Right kidney (tissue), 9 donors: Measurements from ENCODE around the gene ADPRM.
A peak's percentile ranks its signal among the peaks of the same experiment; 100 is the strongest.
"Not testable (repeated sequence)": the region's sequence is repeated elsewhere in the genome, so short reads cannot be mapped to it uniquely, and the experiment has no call there.

ENCODE experiments used
- DNase-seq: peaks from one replicate; pipeline ENCODE4 v3.0.0-alpha.2; 2016
- long read RNA-seq, 8 donors: transcript quantifications; one replicate each; lab custom pipeline, GENCODE V29; 2026

The ADPRM gene, protein sequence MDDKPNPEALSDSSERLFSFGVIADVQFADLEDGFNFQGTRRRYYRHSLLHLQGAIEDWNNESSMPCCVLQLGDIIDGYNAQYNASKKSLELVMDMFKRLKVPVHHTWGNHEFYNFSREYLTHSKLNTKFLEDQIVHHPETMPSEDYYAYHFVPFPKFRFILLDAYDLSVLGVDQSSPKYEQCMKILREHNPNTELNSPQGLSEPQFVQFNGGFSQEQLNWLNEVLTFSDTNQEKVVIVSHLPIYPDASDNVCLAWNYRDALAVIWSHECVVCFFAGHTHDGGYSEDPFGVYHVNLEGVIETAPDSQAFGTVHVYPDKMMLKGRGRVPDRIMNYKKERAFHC
- long read RNA-seq, donor 1, transcript ADPRM-201 (4 exons, 1,209 nt): major isoform, 6 of 10 reads
- long read RNA-seq, donor 1, partial matches to known transcripts: 0 of 10 reads
- long read RNA-seq, donor 1, other reads (novel, unspliced or antisense): 0 of 10 reads
- long read RNA-seq, donor 2: 0 reads
- long read RNA-seq, donor 3, partial matches to known transcripts: 0 of 7 reads
- long read RNA-seq, donor 3, other reads (novel, unspliced or antisense): 7 of 7 reads
- long read RNA-seq, donor 4, partial matches to known transcripts: 0 of 2 reads
- long read RNA-seq, donor 4, other reads (novel, unspliced or antisense): 0 of 2 reads
- long read RNA-seq, donor 5, partial matches to known transcripts: 0 of 11 reads
- long read RNA-seq, donor 5, other reads (novel, unspliced or antisense): 7 of 11 reads
- long read RNA-seq, donor 6, partial matches to known transcripts: 0 of 2 reads
- long read RNA-seq, donor 6, other reads (novel, unspliced or antisense): 0 of 2 reads
- long read RNA-seq, donor 7: 0 reads
- long read RNA-seq, donor 8, transcript ADPRM-201 (4 exons, 1,209 nt): major isoform, 6 of 6 reads
- long read RNA-seq, donor 8, partial matches to known transcripts: 0 of 6 reads
- long read RNA-seq, donor 8, other reads (novel, unspliced or antisense): 0 of 6 reads

DNA sequence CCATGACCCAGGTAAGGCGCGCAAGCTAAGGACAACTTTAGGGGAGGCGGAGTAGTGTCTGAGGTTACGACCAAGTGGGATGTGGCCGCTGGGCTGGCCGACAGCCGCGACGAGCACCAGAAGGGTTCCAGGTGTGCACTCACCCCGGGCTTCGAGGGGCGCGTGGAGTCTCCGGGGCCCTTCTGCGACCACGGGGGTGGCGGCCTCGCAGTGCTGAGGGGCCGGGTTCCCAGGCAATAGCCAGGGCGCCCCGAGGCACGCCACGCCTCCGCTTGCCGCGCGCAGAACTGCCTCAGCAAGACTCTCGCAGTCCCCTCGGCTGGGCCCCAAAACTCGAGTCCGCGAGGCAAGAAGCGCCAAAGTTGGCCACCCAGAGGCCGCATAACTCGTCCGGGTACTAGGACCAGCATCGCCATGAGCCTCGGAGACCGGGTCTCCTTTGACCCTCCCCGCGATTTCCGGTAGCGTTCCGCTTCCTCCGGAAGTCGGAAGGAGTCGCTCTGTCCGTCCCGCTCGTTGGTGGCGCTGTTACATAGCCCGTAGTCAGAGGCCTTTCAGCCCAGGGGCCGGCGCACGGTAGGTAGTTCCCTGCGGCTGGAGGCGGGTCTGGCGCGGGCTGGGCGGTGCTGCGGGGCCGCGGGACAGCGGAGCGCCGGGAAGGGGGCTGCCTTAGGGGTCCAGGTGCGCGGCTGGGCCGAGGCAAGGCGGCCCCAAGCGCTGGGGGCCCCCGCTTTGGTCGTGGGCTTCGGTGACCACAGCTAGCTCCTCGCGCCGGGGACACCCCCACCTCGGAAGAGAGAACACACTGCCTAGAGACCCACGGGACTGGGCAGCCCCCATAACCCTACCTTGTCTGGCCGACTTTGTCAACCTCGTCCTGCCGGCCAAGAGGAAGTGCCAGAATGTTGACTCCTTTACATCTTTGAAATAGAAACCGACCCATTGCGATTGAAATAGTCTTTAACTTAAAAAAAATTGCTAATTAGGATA is at the start of gene ADPRM, which contains the start of gene SCO1:
TSS of gene ADPRM (plus strand) at position 503 of the 990 bp plus-strand sequence. CDS start 7,333 bp downstream, outside the sequence.
TSS of gene SCO1 (minus strand) at position 442 of the 990 bp plus-strand sequence. CDS start at position 416, 26 bp downstream.
- DNase-seq: peak; percentile 92

DNA sequence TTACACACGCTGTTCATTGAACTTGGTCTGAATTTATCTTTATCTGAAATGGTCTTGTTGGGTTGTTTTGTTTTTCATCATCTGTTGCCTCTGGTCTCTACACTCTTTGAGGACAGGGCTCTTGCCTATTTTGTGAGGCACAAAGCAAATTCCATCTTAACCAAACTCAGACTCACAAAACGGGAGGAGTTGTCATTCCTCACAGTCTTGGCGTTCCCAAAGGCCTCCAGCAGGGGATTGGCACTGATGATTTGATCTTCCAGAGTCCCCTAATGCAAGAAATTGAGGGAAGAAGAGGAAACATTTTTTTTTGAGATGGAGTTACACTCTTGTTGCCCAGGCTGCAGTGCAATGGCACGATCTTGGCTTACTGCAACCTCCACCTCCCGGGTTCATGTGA is 49.0 kb upstream of the ADPRM start:
- no peak for DNase-seq

DNA sequence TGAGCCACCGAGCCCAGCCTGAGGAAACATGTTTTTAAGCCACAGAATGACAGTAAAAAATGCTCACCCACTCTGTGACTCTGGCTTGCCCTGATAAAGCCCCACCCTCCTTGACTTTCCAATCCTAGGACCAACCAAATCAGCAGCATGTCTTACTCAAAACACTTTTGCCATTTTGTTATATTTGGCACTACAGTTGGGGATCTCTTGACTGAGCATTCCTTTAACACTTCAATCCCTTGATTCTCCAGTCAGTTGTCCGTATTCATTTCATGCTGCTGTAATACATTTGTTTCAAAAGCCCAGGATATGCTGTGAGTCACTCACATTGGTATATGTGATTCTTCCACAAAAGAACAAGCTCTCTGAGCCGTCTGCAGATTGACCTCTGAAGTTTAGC is 48.4 kb upstream of the ADPRM start:
- DNase-seq: no peak

DNA sequence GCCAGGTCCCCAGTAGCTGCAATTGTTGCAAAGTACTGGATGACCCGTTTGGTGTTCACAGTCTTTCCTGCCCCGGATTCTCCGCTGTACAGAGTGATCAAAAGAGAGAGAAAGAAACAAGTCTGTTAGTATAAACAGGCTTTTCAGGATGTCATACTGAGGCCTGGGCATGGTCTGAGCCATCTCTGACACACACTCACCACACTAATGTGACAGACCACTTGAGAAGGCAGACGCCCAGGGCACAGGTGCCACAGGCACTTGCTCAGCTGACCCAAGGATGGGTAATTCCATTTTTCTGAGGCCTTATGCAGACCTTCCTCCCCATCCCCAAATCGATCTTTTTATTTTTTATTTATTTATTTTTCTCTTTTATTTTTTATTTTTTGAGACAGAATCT is 47.8 kb upstream of the ADPRM start:
- no peak for DNase-seq

DNA sequence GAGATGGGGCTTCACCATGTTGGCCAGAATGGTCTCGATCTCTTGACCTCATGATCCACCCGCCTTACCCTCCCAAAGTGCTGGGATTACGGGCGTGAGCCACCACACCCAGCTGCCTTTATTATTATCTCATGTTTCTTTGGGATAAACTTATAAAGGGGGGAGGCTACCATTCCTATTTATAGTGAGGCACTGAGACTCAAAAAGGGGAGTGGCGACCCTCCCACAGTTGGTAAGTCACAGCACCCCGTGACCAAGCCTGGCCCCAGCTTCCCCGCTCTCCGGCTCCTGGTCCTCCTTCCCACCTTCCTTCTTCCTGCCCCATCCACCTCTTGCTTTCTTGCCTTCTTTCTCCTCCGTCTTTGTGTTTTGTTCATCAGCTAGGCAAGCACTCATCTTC is 45.5 kb upstream of the ADPRM start:
- DNase-seq: no peak

DNA sequence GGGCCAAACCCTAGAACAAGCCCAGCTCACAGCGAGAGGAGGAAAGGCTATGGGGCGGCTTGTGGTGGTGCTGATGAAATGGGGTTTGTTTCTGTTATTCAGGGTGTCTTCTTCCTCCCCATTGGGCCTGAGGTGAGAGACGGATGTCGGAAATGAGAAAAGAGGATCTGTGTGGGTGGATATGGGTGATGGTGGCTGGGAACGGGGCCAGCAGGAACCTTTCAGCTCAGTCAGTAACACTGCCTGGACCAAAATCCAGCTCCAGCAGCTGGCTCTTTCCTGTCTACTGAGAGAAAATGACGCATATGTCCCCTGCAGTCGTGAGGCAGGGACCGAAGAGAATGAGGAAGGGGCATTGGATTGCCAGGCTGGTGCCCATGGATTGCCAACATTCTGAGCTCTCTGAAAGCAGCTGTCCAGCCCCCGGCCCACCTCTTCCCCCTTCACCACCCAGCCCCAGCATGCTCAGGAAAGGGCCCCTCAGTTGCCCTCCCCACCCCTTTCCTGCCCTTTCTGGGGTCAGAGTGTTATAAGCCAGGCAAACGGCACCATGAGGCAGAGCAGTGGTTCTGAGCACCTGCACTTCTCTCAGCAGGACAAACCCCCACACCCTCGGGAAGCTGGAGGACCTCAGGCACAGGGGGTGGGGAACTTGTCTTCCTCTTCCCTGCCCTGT is 44.3 kb upstream of the ADPRM start:
- DNase-seq: no peak

DNA sequence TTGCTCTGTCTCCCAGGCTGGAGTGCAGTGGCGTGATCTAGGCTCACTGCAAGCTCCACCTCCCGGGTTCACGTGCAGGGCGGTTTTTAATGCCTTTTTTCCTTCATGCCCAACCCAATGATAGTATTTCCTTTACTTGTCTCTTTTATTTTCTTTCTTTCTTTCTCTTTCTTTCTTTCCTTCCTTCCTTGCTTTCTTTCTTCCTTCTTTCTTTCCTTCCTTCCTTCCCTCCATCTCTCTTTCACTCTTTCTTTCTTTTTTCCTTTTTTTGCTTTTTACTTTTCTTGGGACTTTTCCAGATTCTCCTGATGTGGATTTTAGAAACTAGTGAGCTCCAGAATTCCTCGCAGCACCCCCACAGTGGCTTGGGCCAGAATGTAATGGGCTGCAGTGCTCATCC is 43.4 kb upstream of the ADPRM start:
- DNase-seq: no peak

DNA sequence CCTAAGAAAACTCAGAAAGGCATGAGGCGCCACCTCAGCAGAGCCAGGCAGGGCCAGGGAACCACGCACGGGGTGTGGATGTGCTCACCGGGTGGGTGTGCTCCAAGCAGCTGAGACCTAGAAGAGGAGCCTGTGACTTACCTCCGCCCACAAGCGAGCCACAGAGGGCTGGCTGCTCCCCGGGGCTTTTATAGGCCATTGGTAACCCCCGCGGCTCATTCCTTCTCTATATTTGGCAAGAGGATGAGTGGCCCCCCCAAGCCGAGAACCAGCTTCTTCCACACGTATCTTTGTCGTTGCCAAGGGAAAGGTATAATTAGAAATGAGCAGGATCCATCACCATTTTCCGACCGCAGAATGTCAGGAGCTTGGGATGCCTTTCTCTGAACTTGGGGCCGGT is 40.2 kb upstream of the ADPRM start, which contains the start of gene MYH3:
TSS of gene MYH3 (minus strand) at position 162 of the 400 bp plus-strand sequence. CDS start 2,245 bp downstream, outside the sequence.
- no peak for DNase-seq

DNA sequence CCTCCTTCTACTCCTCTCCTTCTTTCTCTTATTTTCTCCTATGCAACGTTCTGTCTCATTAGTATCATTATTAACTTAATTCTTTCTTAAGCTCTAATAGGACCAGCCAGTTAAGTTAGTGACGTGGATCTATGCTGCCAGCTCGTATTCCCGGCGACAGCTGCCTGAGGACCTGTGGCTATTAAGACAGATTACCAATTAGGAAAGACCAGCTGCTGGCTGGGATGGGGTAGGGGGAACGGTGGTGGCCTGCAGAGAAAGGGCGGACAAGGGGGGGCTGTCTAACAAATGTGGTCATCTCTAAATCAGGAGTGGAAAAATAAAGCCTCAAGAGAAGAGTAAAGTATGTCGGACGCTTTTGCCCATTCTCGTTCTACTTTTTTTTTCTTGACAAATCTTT is 39.5 kb upstream of the ADPRM start:
- DNase-seq: no peak

DNA sequence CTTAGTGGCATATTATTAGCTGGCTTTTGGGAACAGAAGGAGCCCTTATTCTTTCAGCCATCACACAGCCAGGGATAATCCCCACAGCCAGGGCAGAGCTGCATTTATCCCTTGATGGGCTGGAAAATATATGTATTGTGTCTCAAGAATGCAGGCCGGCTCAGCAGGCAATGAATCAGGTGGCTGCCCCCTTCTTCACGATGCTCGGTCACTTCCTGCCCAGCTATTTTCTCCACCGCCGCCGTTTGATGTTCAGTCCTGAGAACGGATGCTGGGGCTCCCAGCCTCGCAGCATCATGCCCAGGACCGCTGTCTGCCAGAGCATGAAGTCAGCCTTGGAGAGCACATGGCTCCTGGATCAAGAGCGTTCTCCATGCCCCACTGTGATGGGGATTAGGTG is 36.0 kb upstream of the ADPRM start:
- DNase-seq: no peak

DNA sequence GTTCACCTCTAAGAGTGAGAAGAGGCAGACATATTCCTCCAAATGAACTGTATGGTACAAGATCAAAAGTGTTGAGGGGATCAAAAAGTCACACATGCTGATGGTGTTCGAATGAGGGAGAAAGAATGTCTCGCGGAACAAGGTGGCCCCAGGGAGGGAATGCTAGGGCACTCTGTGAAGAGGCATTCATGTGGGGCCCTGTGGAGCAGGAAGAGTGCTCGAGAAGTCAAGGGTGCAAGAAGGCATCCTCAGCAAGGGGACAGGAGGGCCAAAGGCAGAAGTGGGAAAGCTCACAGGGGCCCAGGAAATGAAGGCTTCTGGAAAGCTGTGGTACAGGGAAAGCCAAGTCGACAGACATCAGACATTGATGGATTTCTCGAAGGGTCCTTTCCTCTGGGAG is 34.2 kb upstream of the ADPRM start:
- no peak for DNase-seq

DNA sequence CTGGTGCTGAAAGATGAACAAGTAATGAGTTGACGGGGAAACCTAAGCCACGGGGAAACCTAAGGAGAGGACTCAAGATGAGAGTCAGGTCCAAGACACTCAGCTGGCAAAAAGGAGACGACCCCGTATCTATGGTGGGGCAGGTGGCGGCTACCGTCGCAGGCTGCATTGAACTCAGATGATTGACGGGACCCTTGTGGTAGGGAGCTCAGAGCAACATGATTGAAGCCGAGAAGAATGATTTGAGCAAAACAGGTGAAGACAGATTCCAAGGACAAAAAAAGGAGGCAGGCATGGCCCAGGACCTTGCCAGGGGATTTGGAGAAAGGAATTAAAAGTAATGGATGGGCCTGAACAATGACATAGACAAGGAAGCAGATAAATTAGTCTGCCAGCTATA is 32.8 kb upstream of the ADPRM start:
- no peak for DNase-seq

DNA sequence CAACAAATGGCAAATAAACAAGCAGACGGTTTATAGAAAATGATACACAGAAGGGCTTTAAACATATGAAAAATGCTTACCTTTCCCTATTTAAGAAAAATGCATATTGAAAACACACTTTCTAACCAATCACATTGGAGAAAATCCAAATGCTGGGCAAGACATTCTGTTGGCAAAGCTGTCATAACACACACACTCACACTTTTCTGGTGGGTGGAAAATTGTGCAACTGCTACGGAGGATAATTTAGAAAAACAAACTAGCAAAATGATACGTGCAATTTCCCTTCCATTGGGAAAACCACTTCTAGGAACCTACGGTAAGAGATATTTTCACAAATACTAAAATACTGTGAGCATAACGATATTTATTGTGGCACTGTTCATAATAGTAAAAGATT is 30.5 kb upstream of the ADPRM start:
- DNase-seq: no peak

DNA sequence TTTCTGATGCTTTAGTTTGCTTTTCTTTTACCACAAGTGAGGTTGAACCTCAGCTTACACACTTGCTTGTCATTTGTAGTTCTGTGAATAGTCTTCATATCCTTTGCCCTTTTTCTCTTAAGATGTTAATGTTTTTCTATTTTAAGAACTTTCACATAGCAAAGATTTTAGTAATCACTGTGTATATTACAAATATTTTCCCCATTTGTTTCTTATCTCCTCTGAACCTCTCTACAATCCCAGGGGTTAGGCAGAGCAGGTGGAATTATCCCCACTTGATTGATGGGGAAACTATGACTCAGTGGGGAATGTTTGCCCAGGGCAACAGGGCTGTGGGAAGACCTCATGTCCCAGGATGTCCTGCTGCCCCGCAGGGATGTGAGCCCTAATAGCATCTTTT is 28.6 kb upstream of the ADPRM start:
- no peak for DNase-seq

DNA sequence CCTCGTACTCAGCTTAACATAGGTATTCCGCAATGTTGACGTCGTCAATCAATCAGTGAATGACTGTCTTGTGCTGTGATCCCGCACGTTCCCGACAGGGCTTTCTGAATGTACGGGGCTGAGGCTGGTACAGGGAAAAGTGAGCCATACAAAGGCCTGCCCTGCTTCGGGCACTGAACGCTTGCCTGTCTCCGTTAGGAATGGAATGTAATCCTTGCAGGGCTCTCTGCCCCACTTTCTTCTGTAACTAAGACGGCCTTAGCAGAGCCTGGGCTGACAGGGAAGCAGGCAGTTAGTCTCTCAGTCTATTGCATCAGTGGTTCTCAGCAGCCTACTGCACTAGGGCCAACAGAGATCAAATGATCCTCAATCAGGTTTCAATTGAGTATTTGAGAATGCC is 24.1 kb upstream of the ADPRM start:
- DNase-seq: no peak

DNA sequence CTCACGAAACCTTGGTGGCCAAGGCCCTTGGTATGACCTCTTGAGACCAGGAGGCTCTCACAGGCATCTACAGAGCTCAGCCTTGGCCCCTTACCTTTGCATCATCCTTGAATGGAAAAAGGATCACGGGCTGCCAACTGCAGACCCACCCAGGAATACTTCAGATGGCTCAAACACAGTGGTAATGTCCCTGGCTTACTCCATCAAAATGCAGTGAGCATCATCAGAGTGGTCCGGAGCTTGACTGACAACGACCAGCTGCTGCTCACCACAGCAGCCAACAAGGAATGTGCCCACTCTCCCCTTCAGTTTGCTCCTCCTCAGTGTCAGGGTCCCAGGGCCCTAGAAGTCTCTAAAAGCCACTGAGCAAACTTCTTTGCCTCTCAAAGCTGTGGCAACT is 22.7 kb upstream of the ADPRM start:
- DNase-seq: no peak

DNA sequence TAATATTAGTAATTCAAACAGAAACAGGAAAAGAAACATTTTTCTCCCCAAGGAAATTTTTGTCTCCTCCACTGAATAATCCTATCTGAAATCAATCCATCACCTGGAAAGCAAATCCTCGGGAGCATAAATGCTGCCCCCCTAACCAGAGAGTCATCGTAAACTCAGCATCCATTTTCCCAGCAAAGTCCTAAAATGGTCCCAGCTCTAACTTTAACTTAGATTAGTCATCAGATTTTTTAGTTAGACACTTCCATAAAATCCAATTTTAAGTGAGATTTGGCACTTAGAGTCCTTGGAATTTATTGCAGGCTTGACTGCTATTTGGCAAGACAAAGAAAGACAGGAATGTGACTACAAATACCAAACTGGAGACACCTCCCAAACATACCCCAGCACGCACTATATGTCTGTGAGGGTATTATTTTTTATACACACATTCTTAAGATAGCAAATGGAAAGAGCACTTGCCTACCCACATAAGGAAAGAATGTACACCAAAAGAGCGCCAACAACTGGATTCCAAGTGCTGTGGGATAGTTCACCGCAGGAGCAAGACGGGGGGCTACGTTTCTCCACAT is 15.4 kb upstream of the ADPRM start:
- no peak for DNase-seq

DNA sequence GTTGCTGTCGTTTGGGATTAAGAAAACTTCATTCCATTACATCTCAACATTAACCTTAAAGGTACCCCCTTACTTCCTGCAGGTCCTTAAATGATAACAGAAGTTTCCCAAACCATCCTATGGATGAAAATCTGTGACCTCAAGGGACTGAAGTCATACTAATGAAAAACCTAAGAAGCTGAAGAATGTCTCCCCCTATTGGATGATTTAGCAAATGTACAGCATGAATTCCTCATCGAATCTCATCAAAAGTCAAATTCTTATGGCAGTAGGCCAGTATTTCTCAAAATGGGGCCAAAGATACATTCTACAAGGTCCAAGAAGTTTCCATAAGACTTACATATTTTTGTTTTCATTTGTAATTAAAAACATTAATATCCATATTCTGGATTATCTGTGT is 13.5 kb upstream of the ADPRM start:
- no peak for DNase-seq

DNA sequence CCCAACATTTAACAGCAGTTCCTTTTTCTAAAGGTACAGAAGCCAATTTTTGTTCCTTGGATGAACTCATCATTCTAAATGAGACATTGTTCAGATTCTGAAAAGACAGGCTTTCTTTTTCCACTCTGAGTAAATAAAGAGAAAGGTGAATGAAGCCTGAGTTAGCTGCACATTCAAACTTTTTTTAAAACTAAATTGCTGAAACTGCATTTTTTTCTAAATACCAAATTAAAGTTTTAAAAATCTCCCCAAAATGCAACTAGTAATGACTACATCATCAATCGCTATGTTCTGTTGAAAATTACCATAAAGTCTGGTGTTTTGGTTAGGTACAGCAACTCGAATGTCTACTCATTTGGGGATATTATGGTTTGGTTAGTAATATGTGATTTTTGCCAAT is 9.9 kb upstream of the ADPRM start:
- no peak for DNase-seq

DNA sequence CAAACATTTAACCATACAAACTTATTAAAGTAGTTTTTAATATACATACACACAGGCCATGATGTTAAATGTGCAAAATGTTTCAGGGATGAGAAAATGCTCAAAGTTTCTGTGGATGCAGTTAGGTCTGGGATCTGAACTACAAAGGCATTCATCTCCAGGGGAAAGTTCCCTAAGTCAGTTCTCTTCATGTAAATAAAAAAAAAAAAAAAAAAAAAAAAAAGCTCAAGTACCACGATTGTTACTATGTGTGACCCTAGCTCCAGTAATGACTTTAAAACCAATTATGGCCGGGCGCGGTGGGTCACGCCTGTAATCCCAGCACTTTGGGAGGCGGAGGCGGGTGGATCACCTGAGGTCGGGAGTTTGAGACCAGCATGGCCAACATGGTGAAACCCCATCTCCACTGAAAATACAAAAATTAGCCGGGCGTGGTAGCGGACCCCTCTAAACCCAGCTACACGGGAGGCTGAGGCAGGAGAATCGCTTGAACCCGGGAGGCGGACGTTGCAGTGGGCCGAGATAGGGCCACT is 1.5 kb upstream of the ADPRM start:
- not testable (repeated sequence) for DNase-seq
